NCI-H69 (cell line): Measurements from ENCODE around the gene PCP4.

Experiments used
- DNase-seq: peaks from one replicate; lab custom pipeline; 2025; lab: John Stamatoyannopoulos, UW

PCP4 gene

DNA sequence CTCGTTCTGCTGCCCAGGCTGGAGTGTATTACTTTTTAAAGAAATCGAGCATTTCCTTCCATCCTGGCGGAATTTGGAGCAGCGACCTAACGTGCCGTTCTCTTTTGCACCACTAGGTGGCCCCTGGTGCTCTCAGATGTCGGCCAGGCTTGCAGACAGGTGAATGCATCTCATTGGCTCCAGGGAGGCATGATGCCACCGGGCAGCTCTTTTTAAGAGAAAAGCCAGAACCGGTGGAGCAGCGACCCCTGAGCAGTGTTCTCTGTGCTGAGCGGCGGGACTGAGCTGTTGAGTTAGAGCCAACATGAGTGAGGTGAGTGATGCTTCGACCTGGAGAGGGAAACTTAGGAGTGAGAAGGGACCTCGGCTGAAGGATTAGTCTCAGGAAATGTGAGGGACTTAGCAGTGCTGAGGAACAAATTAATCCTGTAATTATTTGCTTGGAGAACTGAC is at the start of gene PCP4:
PCP4 (plus strand) TSS at position 241 of the 453 bp plus-strand sequence; CDS start at position 305, 64 bp downstream.
- peak; percentile 92 for DNase-seq

- no peak for DNase-seq
These were observed 48.7 kb upstream of the PCP4 start for GRCh38 chr21:39818557-39818956.

GRCh38 chr21:39822042-39822441 is 45.2 kb upstream of the PCP4 start:
- no peak for DNase-seq

DNA sequence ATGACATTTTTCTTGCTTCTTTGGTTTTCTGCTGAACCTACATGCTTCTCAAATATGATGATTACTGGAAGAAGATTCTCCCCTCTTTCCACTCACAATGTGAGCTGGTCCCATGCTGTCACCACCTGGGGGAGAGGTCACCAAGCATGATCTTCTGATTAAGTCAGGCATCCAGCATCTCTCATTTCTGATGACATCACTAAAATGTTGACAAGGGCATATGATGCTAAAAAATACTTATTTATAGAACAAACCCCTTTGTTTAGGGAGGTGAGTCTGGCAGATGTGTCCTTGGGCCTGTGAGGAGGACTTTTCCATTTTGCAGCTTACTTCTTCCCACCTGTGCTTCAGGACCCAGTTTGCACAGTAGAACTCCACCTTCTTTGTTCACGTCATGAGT is 42.0 kb upstream of the PCP4 start:
- DNase-seq: no peak

GRCh38 chr21:39834543-39834942 is 32.7 kb upstream of the PCP4 start:
- no peak for DNase-seq

GRCh38 chr21:39837861-39838359 is 29.3 kb upstream of the PCP4 start:
- no peak for DNase-seq

DNA sequence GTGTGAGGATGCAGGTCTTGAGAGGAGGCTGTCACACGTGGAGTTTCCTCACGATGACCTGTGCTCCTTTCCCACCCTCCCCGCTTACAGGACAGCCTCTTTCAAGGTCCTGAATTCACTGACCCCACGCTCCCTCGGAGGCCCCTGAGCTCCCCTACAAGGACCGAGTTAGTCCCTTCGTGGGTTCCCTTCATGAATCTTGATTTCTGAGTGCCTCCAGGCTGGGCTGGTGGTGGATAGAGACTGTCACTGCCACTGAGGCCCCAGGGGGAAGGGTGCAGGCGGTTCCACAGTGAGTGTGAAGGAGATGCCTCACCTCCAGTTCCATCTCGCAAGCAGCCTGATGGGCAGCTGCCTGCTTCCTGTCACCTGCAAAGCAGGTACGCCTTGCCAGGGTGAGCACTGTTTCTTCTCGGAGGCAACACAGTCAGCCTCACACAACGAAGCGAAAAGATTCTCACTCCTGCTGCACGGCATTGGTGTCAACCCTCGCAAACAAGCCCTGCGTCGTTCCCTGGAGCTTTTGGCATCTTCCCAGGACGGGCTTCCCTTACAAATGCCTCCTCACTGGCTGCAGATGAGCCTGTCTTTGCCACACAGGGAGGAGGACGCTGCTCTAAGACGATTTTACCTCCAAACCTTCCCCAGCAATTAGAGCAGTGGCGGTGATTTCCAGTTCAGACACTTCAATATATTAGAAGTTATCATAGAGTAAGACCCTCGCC is 26.7 kb upstream of the PCP4 start:
- DNase-seq: peak; percentile 82

GRCh38 chr21:39842741-39843459 is 24.3 kb upstream of the PCP4 start:
- DNase-seq: no peak

DNA sequence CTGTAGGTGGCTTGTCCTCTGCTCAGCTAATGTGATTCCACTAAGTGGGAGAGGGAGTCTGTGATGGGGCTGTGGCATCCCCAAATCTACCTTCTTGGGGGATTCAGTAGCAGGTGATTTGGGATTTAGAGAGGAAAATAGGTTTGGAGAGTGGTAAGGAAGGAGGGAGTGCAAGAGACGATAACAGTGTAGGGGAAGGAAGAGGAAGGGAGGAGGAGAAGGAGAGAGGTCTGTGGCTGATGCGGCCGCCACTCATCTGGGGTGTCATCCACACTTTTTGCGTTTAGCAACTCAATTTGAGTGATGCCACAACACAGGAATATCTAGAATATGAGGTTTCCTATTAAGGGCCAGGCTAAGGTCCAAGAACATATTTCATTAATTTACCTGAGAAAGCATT is 23.8 kb upstream of the PCP4 start:
- no peak for DNase-seq

DNA sequence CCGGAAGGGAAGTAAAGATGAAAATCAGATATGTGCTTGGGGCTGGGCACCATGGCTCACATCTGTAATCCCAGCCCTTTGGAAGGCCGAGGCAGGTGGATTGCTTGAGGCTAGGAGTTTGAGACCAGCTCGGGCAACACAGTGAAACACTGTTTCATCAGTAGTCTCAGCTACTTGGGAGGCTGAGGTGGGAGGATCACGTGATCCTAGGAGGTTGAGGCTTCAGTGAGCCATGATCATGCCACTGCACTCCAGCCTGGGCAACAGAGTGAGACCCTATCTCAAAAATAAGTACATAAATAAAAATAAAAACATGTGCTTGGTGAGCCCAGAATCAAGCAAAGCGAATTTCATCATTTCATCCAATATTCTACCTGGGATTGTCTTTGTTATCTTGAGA is 23.3 kb upstream of the PCP4 start:
- no peak for DNase-seq

- peak; percentile 75 for DNase-seq
These were observed 21.6 kb upstream of the PCP4 start for GRCh38 chr21:39845571-39846130.

DNA sequence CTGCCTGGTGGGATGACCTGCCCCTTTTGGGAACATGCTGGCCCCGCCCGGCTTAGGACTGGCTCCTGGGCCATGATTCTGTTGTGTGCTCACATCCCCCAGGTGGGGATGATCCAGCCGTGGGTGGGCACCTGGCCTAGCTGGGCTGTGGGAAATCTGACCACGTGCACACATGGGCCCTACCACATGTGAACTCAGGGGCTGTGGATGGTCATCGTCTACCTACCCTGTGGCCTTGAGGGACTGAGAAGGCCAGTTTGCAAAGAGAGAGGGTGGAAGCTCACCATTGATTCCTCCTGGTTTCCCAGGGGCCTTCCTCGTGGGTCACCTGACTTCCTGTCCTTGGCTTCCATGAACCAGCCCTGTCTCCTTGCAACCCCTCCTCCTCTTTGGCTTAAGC is 19.4 kb upstream of the PCP4 start:
- no peak for DNase-seq

- no peak for DNase-seq
These were observed 18.1 kb upstream of the PCP4 start for GRCh38 chr21:39849014-39849655.

DNA sequence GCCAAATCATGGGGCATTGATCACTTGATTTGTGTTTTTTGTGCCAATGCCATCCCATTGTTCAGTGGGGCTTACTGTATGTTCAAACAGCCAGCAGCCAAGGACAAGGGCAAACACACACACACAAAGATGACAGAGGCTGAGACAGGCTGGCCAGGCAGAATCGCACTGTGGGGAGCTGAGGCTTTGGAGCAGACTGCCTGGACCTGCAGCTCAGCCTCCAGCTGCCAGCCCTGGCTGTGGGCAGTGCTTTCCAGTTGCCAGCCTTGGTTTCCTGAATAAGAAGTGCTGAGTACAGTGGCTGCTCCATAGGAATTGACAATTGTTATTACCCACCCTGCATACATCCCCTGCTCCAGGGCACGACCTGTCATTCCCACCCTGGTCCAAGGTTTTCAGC is 16.9 kb upstream of the PCP4 start:
- DNase-seq: peak; percentile 38

- no peak for DNase-seq
These were observed 16.1 kb upstream of the PCP4 start for GRCh38 chr21:39851002-39851618.

DNA sequence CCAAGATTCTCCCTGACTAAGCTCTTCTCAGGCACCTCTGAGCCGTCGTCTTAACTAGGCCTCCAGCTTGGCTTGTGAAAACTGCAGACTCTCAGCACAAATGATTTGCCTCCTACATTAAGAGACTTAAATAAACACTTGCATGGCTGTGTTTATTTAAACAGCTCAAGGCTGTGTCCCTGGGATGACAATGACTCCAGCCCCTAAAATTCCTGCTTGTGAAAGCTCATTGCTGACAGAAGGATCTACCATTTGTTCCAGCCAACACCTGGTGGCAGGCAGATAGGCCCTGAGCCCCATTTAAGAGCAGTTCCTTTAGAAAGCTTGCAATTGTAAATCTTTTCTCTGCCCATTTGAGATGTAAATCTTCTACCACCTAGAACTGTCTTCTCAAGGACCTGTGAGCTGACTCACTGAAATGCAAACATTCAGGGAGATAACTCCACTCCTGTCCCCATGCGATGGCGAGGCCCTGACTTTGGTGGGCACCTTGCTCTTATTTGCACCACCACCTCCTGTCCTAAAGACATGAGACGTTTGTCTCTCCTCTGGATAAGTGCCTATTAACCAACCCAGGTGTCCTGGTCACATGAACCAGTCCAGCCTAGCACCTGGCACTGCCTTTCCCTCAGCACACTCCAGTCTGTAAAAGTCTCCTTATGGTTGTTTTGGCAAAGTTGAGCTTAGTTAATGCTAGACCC is 15.1 kb upstream of the PCP4 start:
- peak; percentile 68 for DNase-seq

DNA sequence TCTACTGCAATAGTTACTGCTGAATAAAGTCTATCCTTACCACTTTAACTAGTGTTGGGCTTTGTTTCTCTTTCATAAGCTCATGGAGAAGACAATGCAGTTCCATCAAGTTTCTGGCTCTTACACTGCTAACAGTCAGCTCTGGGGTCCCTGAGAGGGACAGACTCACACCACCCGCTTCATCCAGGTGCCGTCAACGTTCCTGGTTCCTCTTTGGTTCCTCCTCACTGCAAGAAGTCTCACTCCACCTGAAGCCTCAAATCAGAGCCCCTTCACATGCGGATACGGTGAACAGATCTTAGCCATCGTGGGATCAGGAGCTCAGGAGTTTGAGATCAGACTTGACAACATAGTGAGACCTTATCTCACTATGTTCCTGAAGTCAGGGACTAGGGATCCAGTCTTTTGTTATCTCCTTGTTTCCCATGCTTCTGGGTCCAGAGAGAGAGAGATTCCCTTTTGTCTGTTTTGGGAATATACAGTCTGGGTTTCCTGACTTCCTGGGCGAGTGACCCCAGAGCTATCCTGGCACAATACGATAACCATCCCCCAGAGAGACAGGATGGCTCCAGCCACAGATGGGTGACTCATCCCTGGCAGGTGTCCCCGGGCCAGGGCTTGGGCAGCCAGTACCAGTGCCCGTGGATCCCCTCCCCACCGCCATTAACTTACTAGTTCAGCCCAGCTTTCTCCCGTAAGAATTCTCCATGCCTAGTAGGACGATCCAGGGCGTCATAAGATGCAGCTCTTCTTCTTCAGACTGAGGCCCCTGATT is 14.3 kb upstream of the PCP4 start:
- peak; percentile 34 for DNase-seq

DNA sequence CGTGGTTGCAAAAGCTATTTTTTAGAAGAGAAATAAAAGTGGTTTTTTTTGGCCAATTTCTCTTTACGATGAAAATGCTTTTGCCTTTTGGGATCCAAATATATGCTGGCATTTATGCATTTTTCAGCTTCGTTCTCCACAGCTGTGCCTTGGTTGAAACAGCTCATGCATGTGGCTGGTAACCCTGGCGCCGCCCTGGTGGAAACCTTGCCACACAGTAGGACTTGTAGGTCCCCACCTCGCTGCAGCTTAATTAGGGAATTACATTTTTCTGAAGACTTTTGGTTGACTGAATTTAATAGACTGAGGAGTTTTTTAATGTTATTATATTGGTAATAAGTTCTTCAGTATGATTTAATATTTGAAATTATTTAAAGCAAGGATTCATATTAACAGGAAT is 12.7 kb upstream of the PCP4 start:
- no peak for DNase-seq

- DNase-seq: no peak
These were observed 11.6 kb upstream of the PCP4 start for GRCh38 chr21:39855595-39855994.

DNA sequence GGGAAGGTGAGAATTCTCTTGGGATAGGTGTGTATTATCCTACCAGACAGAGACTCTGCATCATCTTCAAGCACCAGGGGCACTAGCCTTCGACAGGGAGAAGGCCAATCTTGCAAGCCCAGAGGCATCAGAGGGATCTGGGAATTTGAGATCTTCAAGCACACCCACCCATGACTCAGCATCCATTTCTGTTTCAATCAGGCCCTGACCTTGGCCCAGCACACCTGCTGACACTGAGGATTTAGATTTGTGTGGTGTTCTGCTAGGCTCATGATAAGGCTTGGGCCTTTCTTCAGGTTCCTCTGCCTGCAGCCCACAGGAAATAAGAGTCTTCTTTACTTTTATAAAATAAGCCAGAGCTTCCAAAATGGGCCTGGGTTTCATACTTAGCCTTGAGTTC is 6.6 kb upstream of the PCP4 start:
- DNase-seq: peak; percentile 36

GRCh38 chr21:39863111-39863510 is 4.1 kb upstream of the PCP4 start:
- peak; percentile 89 for DNase-seq
